GM12891 (cell line): ENCODE results near the gene MYCN.
"Not testable (repeated sequence)": the region's sequence is repeated elsewhere in the genome, so short reads cannot be mapped to it uniquely, and the experiment has no call there.

Experiments used
- DNase-seq: peaks from one replicate; pipeline ENCODE4 v3.0.0; 2011; ENCODE audit warnings: low spot score; ENCODE audit not compliant: insufficient read length
- FAIRE-seq: peaks from 2 replicates; lab custom pipeline; 2011; peaks lifted over from hg19 to GRCh38; lab: Jason Lieb, UNC
- PAX5 ChIP-seq: IDR thresholded peaks from 2 replicates; pipeline ENCODE4 v1.6.1; 2011; ENCODE audit warnings: low read length, moderate library complexity, mild to moderate bottlenecking; ENCODE audit not compliant: insufficient read depth, severe bottlenecking
- POLR2A ChIP-seq: IDR thresholded peaks from 2 replicates; pipeline ENCODE4 v1.6.1; 2011; ENCODE audit warnings: low read depth, low read length, control low read depth
- POLR2AphosphoS5 ChIP-seq: IDR thresholded peaks from 2 replicates; pipeline ENCODE4 v1.6.1; 2011; ENCODE audit warnings: low read depth, low read length, control low read depth
- POU2F2 ChIP-seq: IDR thresholded peaks from 2 replicates; pipeline ENCODE4 v1.6.1; 2011; ENCODE audit warnings: low read depth, mild to moderate bottlenecking, control low read depth, low read length, moderate library complexity
- SPI1 ChIP-seq: IDR thresholded peaks from 2 replicates; pipeline ENCODE4 v1.6.1; 2011; ENCODE audit warnings: low read depth, low read length, control low read depth
- TAF1 ChIP-seq: IDR thresholded peaks from 2 replicates; pipeline ENCODE4 v1.6.1; 2011; ENCODE audit warnings: low read depth, low read length, control low read depth

MYCN gene

GRCh38 chr2:15908371-15908770 is 32.0 kb upstream of the MYCN start:
- no peak for TF ChIP-seq POU2F2
- TF ChIP-seq PAX5: no peak
- TF ChIP-seq SPI1: no peak
- no peak for TF ChIP-seq POLR2A
- no peak for TF ChIP-seq POLR2AphosphoS5
- TF ChIP-seq TAF1: no peak
- FAIRE-seq (no peak), DNase-seq (no peak)

GRCh38 chr2:15909157-15909556 is 31.2 kb upstream of the MYCN start:
- TF ChIP-seq POU2F2: no peak
- TF ChIP-seq POLR2AphosphoS5: no peak
- no peak for TF ChIP-seq SPI1
- no peak for TF ChIP-seq TAF1
- no peak for TF ChIP-seq PAX5
- no peak for TF ChIP-seq POLR2A
- no peak for FAIRE-seq
- DNase-seq: no peak

DNA sequence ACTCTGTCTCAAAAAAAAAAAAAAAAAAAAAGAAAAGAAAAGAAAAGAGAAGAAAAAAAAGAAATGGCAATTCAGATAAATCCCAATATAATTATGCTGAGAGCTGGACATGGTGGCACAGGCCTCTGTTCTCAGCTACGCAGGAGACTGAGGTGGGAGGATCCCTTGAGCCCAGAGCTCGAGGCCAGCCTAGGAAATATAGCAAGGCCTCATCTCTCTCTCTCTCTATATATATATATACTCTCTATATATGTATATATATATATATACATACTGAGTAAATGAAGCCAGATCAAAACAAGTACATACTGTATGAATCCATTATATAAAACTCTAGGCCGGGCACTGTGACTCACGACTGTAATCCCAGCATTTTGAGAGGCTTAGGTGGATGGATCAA is 30.6 kb upstream of the MYCN start:
- TF ChIP-seq SPI1 (no peak), TAF1 (no peak), POLR2A (no peak), PAX5 (no peak), POU2F2 (no peak)
- FAIRE-seq (no peak), DNase-seq (no peak)

DNA sequence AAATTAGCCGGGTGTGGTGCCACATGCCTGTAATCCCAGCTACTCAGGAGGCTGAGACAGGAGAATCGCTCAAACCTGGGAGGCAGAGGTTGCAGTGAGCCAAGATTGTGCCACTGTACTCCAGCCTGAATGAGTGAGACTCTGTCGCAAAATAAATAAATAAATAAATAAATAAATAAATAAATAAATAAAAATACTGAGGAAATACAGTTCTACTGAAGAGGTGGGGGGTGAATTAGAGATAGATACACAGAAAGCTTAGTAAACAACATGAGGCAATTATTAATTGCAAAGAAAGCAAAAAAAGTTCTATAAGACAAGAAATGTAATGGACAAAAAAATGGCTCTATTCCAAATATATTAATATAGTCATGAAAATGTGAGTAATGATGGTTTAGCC is 29.1 kb upstream of the MYCN start:
- FAIRE-seq, DNase-seq: not testable (repeated sequence)

DNA sequence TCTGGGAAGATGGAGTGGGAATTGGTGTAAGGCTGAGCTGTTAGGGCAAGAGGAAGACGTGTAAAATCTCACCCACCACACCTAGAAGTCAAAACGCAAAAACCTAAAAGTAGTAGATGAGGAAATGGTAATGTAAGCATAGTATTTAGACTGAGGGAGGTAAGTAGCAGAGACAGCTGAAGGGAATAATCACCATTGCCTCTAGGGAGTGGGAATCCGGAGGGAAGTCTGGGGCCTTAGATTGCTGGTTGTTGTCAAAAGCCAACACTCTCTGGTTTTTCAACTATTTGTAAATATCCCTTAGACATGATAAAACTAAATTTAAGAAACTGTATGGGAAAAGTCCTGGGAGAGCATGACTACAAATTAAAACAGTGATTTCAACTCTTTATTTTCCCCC is 28.7 kb upstream of the MYCN start:
- TF ChIP-seq TAF1 (no peak), POU2F2 (no peak), SPI1 (no peak), PAX5 (no peak), POLR2AphosphoS5 (no peak), POLR2A (no peak)
- DNase-seq (no peak), FAIRE-seq (no peak)

GRCh38 chr2:15912203-15912602 is 28.1 kb upstream of the MYCN start:
- no peak for DNase-seq
- TF ChIP-seq SPI1: no peak
- TF ChIP-seq POLR2A: no peak
- no peak for TF ChIP-seq POLR2AphosphoS5
- no peak for TF ChIP-seq POU2F2
- no peak for TF ChIP-seq PAX5
- no peak for TF ChIP-seq TAF1
- no peak for FAIRE-seq

DNA sequence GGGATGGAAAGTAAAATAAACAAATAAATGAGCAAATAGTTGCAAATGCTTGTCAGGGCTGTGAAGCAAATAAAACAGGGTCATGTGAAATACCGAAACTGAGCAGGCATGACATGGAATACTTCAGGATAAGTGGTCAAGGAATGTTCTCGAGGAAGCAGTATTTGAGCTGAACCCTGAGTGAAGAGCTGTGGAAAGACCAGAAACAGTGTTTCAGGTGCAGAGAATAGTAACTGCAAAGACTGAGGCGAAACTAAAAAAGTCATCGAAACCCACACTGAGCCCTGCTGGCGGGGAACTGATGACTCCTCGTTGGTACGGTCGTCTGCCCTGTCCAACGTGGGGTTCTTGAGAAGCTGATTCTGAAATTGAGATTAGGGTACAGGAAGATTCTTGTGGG is 27.2 kb upstream of the MYCN start:
- no peak for TF ChIP-seq TAF1
- no peak for TF ChIP-seq POU2F2
- TF ChIP-seq PAX5: no peak
- no peak for TF ChIP-seq SPI1
- FAIRE-seq (no peak), DNase-seq (no peak)

DNA sequence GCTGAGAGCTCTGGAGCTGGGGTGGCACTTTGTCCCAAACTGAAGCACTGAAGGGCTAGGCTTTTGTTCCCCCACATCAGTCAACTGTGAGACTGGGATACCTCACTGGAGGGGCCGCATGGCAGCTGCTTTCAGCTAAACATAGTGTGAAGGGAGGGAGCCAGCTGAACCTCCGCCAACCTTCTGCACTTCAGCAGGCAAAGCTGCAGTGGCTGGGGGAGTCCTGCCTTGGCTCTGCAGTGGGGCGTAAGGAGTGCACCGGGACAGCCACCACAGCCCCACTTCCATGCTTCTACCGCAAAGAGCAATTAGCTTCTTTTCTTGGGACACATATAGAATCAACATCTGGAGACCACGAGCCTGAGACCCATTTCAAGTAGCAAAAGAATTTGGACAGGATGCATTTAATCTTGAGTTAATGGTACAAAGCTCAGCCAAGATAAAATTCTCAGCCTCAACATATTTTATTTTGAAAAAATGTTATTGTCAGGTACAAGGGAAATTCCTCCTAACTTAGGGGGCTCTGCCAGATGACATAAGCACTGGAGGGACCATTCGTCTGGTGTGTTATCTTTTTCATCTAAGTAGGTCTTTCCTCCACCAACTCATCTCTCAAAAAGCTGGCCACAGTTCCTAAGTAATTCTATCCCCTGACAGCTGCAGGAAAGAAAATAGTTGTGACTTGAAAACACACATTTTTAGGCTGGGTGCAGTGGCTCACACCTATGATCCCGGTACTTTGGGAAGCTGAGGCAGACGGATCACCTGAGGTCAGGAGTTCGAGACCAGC is 25.6 kb upstream of the MYCN start:
- FAIRE-seq: no peak
- DNase-seq: no peak
- no peak for TF ChIP-seq PAX5
- no peak for TF ChIP-seq POLR2AphosphoS5
- no peak for TF ChIP-seq POU2F2

DNA sequence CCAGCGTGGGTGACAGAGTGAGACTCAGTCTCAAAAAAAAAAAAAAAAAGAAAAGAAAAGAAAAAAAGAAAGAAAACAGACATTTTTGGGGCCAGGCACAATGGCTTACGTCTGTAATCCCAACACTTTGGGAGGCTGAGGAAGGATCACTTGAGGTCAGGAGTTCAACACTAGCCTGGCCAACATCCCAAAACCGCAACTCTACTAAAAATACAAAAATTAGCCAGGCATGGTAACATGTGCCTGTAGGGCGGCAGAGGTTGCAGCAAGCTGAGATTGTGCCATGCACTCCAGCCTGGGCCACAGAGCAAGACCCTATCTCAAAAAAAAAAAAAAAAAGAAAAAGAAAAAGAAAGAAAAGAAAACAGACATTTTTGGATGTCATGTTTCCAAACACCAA is 24.8 kb upstream of the MYCN start:
- not testable (repeated sequence) for FAIRE-seq, DNase-seq

- DNase-seq (no peak), FAIRE-seq (no peak)
- TF ChIP-seq SPI1: no peak
- no peak for TF ChIP-seq POLR2A
- no peak for TF ChIP-seq POU2F2
- no peak for TF ChIP-seq PAX5
Observed at GRCh38 chr2:15916336-15916735, 24.0 kb upstream of the MYCN start.

DNA sequence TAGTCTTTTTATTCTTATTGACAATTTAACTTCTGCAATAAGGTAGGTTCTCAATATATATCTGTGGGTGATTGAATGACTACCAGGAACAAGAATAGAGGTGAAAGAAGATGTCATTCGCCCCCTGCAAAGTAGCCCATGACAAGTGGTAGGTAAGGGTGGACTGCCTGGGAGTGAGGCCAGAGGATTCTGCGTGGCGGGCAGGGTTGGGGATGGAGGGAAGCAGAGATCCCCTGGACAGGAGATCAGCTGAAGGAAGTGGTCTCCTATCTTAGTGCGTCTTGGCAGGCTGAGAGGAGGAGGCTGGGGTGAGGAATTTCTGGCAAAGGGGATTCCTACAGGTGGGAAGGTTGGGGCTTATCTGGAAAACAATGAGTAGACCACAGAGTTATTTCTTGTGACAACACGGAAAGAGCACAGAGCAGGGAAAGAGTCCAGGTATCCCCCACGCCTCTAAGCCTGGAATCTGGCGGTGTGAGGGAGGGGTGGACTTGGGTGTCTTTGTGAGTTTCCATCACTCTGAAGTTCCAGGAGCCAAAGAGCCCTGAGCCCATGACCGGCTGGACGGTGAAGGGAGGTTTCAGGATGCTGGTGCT is 21.5 kb upstream of the MYCN start:
- FAIRE-seq (no peak), DNase-seq (no peak)
- TF ChIP-seq TAF1 (no peak), SPI1 (no peak), POU2F2 (no peak)
